NT2/D1 (cell line): ENCODE results near the gene PAPPA.

Experiments
- SUZ12 ChIP-seq: IDR thresholded peaks from 2 replicates; pipeline ENCODE4 v1.6.1; 2011; ENCODE audit not compliant: insufficient read length, insufficient read depth; ENCODE audit errors: extremely low read depth
- YY1 ChIP-seq: IDR thresholded peaks from 2 replicates; pipeline ENCODE4 v1.6.1; 2011; ENCODE audit not compliant: insufficient read length, insufficient read depth

- TF ChIP-seq YY1 = no peak
- TF ChIP-seq SUZ12 = no peak
Measured at GRCh38 chr9:116442528-116442927, 288.9 kb downstream of the PAPPA start.
